Suprapubic skin (tissue), 3 donors: ENCODE measurements around the gene IZUMO1.

ENCODE experiments used
- CTCF ChIP-seq, 2 donors: fragments of 200-600 bp in 1 of 2; fragments of 450-650 bp in 1 of 2; sonication (generic) in 1 of 2; IDR thresholded peaks; one replicate each; pipeline ENCODE4 v1.5.1; 2016 to 2019; ENCODE audit warnings: antibody characterized with exemption in 2 of 2, mild to moderate bottlenecking in 1 of 2, moderate library complexity in 1 of 2
- POLR2A ChIP-seq, 2 donors: fragments of 450-650 bp; IDR thresholded peaks; one replicate each; pipeline ENCODE4 v1.6.1; 2017; ENCODE audit warnings: antibody characterized with exemption in 2 of 2, mild to moderate bottlenecking in 2 of 2, moderate library complexity in 2 of 2

GRCh38 chr19:48705431-48705830 lies 41.3 kb downstream of the IZUMO1 start:
- no peak for TF ChIP-seq POLR2A (IDR thresholded peaks at IDR 0.05)
- no peak for TF ChIP-seq CTCF (IDR thresholded peaks at IDR 0.05)
